Erythroblast (primary cell): ENCODE measurements around the gene LIN7C.

Experiments
- GATA1 ChIP-seq: IDR thresholded peaks from 2 replicates; pipeline ENCODE4 v1.6.1; 2011; ENCODE audit warnings: low read depth, mild to moderate bottlenecking, control low read depth, low read length, moderate library complexity
- POLR2A ChIP-seq: IDR thresholded peaks from 2 replicates; pipeline ENCODE4 v1.6.1; 2011; ENCODE audit warnings: mild to moderate bottlenecking, low read length

DNA sequence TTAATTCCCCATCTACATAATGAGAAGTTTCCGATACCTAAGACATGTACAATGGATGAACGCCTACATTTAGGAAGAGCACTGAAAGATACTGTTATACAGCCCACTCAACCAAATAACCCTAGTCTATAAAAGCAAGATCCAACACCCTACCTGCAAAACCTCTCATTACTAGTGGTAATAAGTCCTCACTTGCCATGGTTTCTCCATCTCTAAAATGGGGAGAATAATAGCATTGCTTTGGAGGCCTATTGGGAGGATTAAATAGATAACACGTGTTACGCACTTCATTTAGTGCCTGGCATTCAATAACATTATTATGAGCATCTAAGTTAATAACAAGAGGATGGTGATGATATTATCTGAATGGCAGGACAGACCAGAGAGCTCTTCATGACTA, 50.9 kb downstream of the LIN7C start:
- no peak for TF ChIP-seq POLR2A
- no peak for TF ChIP-seq GATA1
